Stimulated activated CD8-positive, alpha-beta memory T cell treated with anti-CD3 and anti-CD28 coated beads, Interleukin-4, amount 100 ng/mL, for 1 hour (primary cell): ENCODE data around the gene KRT33A.

Experiments
- DNase-seq, 2 donors: peaks; one replicate each; pipeline ENCODE4 v3.0.0-alpha.2; 2020; ENCODE audit warnings: low read depth in 2 of 2, low spot score in 1 of 2

KRT33A gene

GRCh38 chr17:41304091-41304490 lies 46.5 kb downstream of the KRT33A start:
- DNase-seq = no peak

DNA sequence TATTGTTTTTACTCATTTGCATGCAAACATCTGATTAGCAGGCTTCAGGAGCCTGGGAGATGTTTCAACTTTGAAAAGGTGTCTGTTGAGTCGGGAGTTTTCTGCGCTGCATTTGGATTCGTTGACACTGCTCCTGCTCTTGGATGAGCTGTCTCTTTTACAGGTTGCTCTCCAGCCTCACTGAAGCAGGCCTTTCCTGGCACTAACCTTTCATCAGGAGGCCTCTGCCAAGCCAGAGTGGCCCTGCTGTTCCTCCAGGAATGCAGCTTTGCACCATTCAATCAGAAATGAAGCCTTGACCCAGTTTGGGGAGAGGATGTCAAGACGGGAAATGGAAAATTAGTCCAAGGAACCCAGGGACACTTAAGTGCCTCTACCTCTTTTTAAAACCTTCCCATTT lies 47.6 kb downstream of the KRT33A start:
- no peak for DNase-seq

DNA sequence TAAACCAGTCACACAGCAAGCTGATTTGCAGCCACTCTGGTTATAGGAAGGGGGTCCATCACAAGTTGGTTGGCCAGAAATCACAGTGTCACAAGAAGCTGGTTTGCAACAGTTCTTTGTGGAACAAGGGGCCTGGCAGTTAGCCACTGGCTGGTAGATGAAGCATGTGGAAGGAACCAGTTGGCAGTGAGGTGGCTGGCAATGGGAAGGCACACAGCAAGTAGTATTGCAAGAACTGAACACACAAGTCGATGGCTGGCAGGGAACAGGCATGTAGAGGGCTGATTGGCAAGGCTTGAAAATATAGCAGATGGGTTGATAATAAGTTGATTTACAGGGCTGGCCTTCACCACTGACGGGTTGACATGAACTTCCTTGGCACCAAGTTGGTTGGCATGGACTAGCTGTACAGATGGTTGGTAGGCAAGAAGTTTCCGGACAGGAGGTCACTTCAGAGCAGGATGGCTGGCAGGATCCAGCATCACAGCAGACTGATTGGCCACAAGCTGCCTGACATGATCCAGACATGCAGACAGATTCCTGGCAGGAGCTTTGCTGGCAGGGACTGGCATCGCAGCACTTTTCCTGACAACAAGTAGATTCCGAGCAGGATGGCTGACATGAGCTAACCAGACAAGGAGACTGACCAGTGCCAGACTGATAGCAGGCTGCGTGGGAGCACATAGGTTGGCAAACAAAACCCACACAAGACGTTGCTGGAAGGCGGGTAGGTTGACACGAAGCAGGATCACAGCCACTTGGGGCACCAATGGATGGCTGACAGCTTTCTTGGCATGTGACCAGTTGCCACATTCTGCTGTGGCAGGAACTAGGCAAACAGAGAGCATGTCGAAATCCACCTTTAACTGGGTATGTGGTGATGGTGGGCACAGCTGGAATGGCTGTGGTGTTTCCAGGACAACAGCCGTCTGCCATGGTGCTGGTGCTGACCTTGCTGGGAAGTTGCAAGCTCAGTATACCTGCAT lies 48.4 kb downstream of the KRT33A start, which contains the start of gene KRTAP29-1:
TSS of gene KRTAP29-1 (minus strand) at position 936 of the 986 bp plus-strand sequence. CDS start at position 936, 0 bp downstream.
- no peak for DNase-seq

DNA sequence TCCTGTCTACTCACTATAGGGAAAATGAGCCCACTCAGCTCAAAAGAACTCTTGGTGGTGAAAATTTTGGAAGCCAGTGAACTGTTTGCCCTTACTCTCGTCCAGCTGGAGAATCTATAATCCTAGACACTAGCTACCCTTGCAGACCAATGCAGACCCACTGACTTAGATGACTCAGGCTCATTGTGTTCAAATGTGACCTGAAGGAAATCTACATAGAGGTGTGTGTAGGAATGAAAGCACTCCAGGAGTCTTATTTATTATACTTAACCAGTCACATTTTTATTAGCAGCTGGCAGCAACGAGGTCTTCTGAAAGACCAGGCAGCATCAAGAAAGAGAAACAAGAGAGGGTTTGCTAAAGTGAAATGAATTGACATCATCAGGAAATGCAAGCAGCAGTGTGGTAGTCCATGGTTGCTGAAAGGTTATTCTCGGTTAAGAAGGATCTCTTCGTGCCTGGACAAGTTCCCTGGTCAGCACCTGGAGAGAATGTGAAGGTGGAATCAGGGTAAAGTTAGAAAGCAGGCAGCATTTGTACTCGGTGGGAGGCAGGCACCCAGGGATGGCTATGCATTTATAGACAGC lies 49.3 kb downstream of the KRT33A start:
- DNase-seq = no peak

DNA sequence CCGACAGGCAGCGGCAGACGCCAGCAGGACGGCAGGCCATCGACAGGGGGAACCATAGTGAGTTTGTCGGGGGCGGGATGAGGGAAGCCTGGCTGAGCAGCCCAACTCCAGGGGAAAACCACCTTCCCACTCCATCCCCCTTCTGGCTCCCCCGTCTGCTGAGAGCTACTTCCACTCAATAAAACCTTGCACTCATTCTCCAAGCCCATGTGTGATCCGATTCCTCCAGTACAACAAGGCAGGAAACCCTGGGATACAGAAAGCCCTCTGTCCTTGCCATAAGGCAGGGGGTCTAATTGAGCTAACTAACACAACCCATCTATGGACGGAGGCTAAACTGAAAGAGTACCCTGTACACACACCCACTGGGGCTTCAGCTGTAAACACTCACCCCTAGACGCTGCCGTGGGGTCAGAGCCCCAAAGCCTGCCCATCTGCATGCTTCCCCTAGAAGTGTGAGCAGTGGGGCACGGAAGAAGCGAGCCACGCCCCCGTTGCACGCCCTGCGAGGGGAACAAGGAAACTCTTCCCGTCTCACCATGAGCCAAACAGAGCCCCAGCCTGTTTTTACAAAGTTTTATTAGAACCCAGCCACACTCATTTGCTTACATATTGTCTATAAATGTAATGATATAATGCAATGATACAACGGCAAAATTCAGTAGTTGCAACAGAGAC lies 52.0 kb downstream of the KRT33A start:
- DNase-seq = no peak

DNA sequence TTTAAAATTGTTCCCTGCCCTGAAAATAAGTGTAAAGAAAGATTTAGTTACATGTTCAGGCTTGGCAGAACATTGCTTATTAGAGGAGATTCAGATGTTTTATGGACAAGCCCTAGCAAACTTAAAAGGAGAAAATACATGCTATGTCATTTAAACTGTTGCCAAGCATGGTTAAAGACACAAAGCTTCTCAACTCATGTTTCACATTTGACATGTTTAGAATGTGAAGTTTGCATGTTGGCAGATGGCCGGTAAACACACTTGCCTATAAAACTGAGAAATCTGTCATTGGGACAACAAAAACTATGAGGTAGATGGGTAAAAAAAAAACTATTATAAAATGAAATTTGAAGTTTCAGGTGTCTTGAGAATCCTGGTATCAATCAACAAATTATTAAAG lies 53.8 kb downstream of the KRT33A start:
- DNase-seq = no peak
